Stimulated activated CD8-positive, alpha-beta memory T cell treated with anti-CD3 and anti-CD28 coated beads, Interleukin-15, amount 100 ng/mL, for 4 hours (primary cell): ENCODE measurements around the gene TMTC4.
"Not testable (repeated sequence)": the region's sequence is repeated elsewhere in the genome, so short reads cannot be mapped to it uniquely, and the experiment has no call there.

Experiments
- DNase-seq, 2 donors: peaks; one replicate each; pipeline ENCODE4 v3.0.0-alpha.2; 2020; ENCODE audit warnings: low read depth in 2 of 2

The TMTC4 gene

DNA sequence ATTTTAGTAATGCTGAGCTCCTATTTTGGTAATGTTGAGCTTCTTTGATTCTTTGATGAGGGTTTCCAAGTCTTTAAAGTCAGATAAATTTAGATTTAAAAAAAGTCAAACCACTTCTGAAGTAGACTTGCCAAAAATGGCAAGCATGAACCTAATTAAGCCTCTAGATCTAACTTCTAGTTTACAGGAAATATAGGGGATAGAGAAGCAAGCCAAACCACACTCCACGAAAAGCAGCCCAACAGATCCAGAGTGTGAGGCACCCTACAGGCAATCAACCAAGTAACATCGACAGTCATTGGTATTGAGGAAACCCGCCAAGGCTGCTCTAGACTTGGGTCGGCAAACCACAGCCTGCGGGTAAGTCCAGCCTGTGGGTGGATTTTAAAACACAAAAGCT lies 89.7 kb downstream of the TMTC4 start:
- no peak for DNase-seq

- DNase-seq, result no peak
Measured at GRCh38 chr13:100581504-100581903, 93.1 kb downstream of the TMTC4 start.

- no peak for DNase-seq
Measured at GRCh38 chr13:100581030-100581429, 93.6 kb downstream of the TMTC4 start.

DNA sequence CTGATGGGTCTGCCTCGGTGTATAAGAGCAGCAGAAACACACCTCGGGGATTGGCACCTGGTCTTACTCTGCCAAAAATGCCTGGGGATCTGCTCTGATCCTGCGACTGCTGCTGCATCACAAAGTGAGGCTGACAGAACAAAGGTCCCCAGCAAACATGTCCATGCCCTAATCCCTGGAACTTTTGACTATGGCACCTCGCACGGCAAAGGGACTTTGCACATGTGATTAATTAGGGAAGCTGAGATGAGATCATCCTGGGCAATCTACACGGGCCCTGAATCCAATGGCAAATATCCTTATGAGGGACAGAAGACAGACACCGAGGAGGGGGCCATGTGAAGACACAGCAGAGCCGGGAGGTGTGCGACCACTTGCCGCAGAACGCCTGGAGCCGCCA lies 94.5 kb downstream of the TMTC4 start:
- no peak for DNase-seq

DNA sequence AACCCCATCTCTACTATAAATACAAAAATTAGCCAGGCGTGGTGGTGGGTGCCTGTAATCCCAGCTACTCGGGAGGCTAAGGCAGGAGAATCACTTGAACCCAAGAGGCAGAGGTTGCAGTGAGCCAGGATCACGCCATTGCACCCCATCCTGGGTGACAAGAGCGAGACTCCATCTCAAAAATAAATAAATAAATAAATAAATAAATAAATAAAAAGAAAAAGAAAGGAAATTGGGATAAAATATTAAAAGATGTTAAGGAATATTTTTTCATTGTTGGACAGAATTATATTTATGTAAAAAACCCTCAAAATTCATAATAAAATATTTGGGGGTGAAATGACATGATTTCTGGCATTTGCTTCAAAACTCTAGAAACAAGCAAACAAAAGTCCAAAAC lies 97.4 kb downstream of the TMTC4 start:
- not testable (repeated sequence) for DNase-seq

DNA sequence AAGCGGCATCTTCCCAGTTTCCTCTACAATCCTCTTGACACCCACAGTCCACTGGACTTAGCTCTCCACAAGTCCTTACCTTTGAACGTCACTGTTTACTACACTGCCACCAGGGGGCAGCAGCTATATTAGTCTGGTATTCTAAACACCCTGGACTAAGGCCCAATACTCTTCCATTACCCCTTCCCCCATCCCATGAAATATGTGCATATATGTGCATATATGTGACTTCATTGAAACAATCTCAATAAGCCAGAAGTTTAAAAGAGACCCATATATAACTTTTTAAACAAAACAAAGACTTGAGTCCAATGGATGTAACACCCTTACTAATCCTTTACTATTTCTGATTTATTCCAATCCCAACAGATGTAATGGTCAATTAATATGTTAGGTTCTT lies 101.5 kb downstream of the TMTC4 start:
- DNase-seq, result peak; percentile 6 to 62

GRCh38 chr13:100566543-100566942 lies 108.1 kb downstream of the TMTC4 start:
- no peak for DNase-seq

DNA sequence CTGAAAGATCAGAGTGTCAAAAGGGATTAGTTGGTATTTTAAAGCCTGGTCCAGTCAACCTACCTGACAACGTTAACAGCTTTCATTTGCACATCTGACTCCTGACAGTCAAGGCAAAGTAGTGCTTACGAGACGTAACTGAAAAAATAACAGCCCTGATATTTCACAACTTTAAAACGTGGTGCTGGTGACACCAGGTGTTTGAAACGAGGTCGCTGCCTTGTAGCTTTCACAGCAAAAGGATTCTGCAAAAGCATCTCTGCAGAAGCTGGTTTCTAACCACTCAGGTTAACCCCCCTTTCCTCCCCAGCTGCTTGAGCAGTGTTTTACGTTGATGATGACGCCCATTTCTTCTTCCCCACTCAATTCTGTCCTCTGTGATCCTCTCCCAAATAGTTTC lies 109.3 kb downstream of the TMTC4 start:
- DNase-seq, result no peak

GRCh38 chr13:100564444-100565223 lies 110.0 kb downstream of the TMTC4 start:
- no peak for DNase-seq

GRCh38 chr13:100563779-100564178 lies 110.8 kb downstream of the TMTC4 start:
- DNase-seq, result no peak

DNA sequence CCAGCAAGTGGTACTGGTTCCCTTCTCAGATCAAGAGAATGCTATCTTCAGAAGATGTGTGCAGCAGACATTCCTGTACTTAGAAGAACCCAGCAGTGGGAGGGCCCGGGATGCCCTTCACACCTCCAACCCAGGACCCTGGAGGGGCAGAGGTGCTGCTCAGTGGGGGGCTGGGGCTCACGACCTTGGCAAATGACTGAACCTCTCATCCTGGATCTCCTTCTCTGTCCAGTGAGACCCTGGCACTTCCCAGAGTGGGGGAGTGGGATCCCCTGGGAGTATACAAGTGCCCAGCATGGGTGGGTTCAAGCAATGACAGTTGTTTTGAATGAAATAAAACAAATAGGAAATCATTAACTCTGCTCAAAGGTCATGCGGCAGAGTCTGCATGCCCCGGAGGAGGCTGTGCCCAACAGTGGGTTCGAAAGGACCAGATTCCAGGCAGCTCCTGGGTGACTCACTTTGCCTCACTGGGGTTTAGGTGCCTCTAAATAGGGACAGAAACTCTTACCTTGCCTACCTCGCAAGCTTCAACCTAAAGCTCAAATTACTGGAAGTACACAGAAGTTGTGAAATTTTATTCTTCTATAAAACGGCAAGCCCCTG lies 112.9 kb downstream of the TMTC4 start:
- DNase-seq, result no peak

DNA sequence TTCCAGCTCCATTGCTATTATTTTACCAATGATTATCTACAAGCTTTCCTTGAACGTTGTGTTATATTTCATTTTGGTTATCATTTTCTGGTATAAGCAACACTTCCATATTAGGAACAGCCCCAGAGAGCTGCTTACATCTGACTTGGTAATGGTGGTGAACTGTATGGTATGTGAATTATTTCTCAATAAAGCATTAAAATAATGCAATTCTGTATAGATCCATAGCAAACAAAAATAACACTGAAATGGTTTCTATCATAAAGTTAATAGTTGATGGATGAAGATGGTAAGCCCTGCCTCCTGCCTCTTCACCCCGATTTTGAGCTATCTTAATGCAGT lies 113.5 kb downstream of the TMTC4 start:
- no peak for DNase-seq

- DNase-seq, result no peak
Measured at GRCh38 chr13:100560498-100561157, 114.0 kb downstream of the TMTC4 start.

- DNase-seq, result no peak
Measured at GRCh38 chr13:100559886-100560285, 114.7 kb downstream of the TMTC4 start.
